Activated naive CD8-positive, alpha-beta T cell treated with anti-CD3 and anti-CD28 coated beads, Interleukin-2, amount 10 ng/mL, durations not matched to agents 7 days and 5 days (primary cell): ENCODE data around the gene IMPA2. TPM values are rescaled to one million over a fixed set of nuclear protein-coding genes. Genes with fewer than 3 reads are reported as not detected.

Experiments used
- ATAC-seq: fragments of 150-1000 bp; cut with Tn5 transposase; one replicate; pipeline ENCODE4 v1.10.0; 2021; ENCODE audit warnings: low read depth, moderate library complexity
- POLR2A ChIA-PET: fragments of 350-600 bp; sonication (Branson Sonifier 250); formaldehyde crosslinking; loops from one replicate; lab custom pipeline; 2021; ENCODE audit warnings: antibody characterized with exemption; lab: Charles Lee
- DNase-seq: peaks from one replicate; pipeline ENCODE4 v3.0.0; 2021
- H3K27ac Mint-ChIP-seq: one replicate; pipeline ENCODE4 v1.8.0; 2022; ENCODE audit warnings: mild to moderate bottlenecking, mixed read lengths
- H3K27me3 Mint-ChIP-seq: one replicate; pipeline ENCODE4 v1.8.0; 2022; ENCODE audit warnings: mild to moderate bottlenecking, moderate library complexity, mixed read lengths
- H3K36me3 Mint-ChIP-seq: one replicate; pipeline ENCODE4 v1.8.0; 2021; ENCODE audit warnings: mild to moderate bottlenecking, mixed read lengths
- H3K4me1 Mint-ChIP-seq: one replicate; pipeline ENCODE4 v1.8.0; 2021; ENCODE audit warnings: mixed read lengths
- H3K4me3 Mint-ChIP-seq: one replicate; pipeline ENCODE4 v1.8.0; 2022; ENCODE audit warnings: mild to moderate bottlenecking, moderate library complexity, mixed read lengths
- H3K9me3 Mint-ChIP-seq: one replicate; pipeline ENCODE4 v1.8.0; 2021; ENCODE audit warnings: mixed read lengths
- total RNA-seq, 2 experiments: library from RNA; stranded (reverse); gene quantifications; one replicate each; pipeline ENCODE4 v1.2.3, GENCODE V29; 2021

The IMPA2 gene
- total RNA-seq, 2 experiments from 2014 or later, result 12.5 to 15.4 TPM

- Mint-ChIP-seq H3K27ac (no peak overlapping the region), H3K9me3 (no peaks in the 10 kb centered on the region), H3K27me3 (peaks cover 8% of the 10 kb centered on the region), H3K36me3 (no peaks in the 10 kb centered on the region), H3K4me3 (no peak overlapping the region), H3K4me1 (no peaks in the 10 kb centered on the region)
- ATAC-seq (no peak), DNase-seq (no peak)
- POLR2A ChIA-PET, result no interaction called here
These were observed 72.0 kb downstream of the IMPA2 start for GRCh38 chr18:12053289-12053688.

GRCh38 chr18:12056034-12056883 is 75.0 kb downstream of the IMPA2 start:
- H3K27me3 Mint-ChIP-seq, result peaks cover 8% of the 10 kb centered on the region
- POLR2A ChIA-PET, result no interaction called here
- H3K4me1 Mint-ChIP-seq, result no peaks in the 10 kb centered on the region
- no peak for ATAC-seq
- no peaks in the 10 kb centered on the region for H3K36me3 Mint-ChIP-seq
- no peak overlapping the region for H3K4me3 Mint-ChIP-seq
- H3K27ac Mint-ChIP-seq, result no peak overlapping the region
- no peak for DNase-seq
- H3K9me3 Mint-ChIP-seq, result no peaks in the 10 kb centered on the region

GRCh38 chr18:12056884-12057402 is 75.6 kb downstream of the IMPA2 start:
- Mint-ChIP-seq H3K9me3 (no peaks in the 10 kb centered on the region), H3K36me3 (no peaks in the 10 kb centered on the region), H3K4me3 (no peak overlapping the region), H3K4me1 (no peaks in the 10 kb centered on the region), H3K27ac (no peak overlapping the region), H3K27me3 (peaks cover 8% of the 10 kb centered on the region)
- no peak for DNase-seq
- no peak for ATAC-seq
- POLR2A ChIA-PET, result no interaction called here

GRCh38 chr18:12057419-12058039 is 76.2 kb downstream of the IMPA2 start:
- POLR2A ChIA-PET, result no interaction called here
- no peaks in the 10 kb centered on the region for H3K4me1 Mint-ChIP-seq
- no peak for ATAC-seq
- H3K27ac Mint-ChIP-seq, result no peak overlapping the region
- H3K27me3 Mint-ChIP-seq, result peaks cover 6% of the 10 kb centered on the region
- H3K4me3 Mint-ChIP-seq, result no peak overlapping the region
- H3K9me3 Mint-ChIP-seq, result no peaks in the 10 kb centered on the region
- H3K36me3 Mint-ChIP-seq, result no peaks in the 10 kb centered on the region
- DNase-seq, result no peak

GRCh38 chr18:12059334-12060181 is 78.3 kb downstream of the IMPA2 start:
- H3K27ac Mint-ChIP-seq, result no peak overlapping the region
- no peaks in the 10 kb centered on the region for H3K36me3 Mint-ChIP-seq
- DNase-seq (no peak), ATAC-seq (no peak)
- POLR2A ChIA-PET, result no interaction called here
- no peaks in the 10 kb centered on the region for H3K4me1 Mint-ChIP-seq
- no peaks in the 10 kb centered on the region for H3K27me3 Mint-ChIP-seq
- no peaks in the 10 kb centered on the region for H3K9me3 Mint-ChIP-seq
- no peak overlapping the region for H3K4me3 Mint-ChIP-seq

- H3K4me1 Mint-ChIP-seq, result no peaks in the 10 kb centered on the region
- ATAC-seq, result no peak
- DNase-seq, result no peak
- POLR2A ChIA-PET, result no interaction called here
- H3K4me3 Mint-ChIP-seq, result no peak overlapping the region
- H3K27me3 Mint-ChIP-seq, result no peaks in the 10 kb centered on the region
- no peaks in the 10 kb centered on the region for H3K36me3 Mint-ChIP-seq
- H3K27ac Mint-ChIP-seq, result no peak overlapping the region
- H3K9me3 Mint-ChIP-seq, result no peaks in the 10 kb centered on the region
These were observed 79.0 kb downstream of the IMPA2 start for GRCh38 chr18:12060182-12060870.

GRCh38 chr18:12061685-12062084 is 80.4 kb downstream of the IMPA2 start:
- H3K4me1 Mint-ChIP-seq, result no peaks in the 10 kb centered on the region
- no peaks in the 10 kb centered on the region for H3K9me3 Mint-ChIP-seq
- H3K36me3 Mint-ChIP-seq, result no peaks in the 10 kb centered on the region
- no peaks in the 10 kb centered on the region for H3K27me3 Mint-ChIP-seq
- ATAC-seq, result no peak
- DNase-seq, result no peak
- H3K27ac Mint-ChIP-seq, result no peak overlapping the region
- POLR2A ChIA-PET, result no interaction called here
- H3K4me3 Mint-ChIP-seq, result no peak overlapping the region

- H3K4me1 Mint-ChIP-seq, result no peaks in the 10 kb centered on the region
- ATAC-seq (no peak), DNase-seq (no peak)
- no peaks in the 10 kb centered on the region for H3K27me3 Mint-ChIP-seq
- no peaks in the 10 kb centered on the region for H3K36me3 Mint-ChIP-seq
- H3K9me3 Mint-ChIP-seq, result no peaks in the 10 kb centered on the region
- H3K27ac Mint-ChIP-seq, result no peak overlapping the region
- H3K4me3 Mint-ChIP-seq, result no peak overlapping the region
- POLR2A ChIA-PET, result no interaction called here
These were observed 81.7 kb downstream of the IMPA2 start for GRCh38 chr18:12062974-12063373.

- ATAC-seq, result no peak
These were observed 82.9 kb downstream of the IMPA2 start for GRCh38 chr18:12064086-12064763.

GRCh38 chr18:12065397-12065796 is 84.1 kb downstream of the IMPA2 start:
- ATAC-seq (no peak), DNase-seq (no peak)
- Mint-ChIP-seq H3K27ac (no peak overlapping the region), H3K27me3 (peaks cover 8% of the 10 kb centered on the region), H3K4me3 (no peak overlapping the region), H3K4me1 (no peaks in the 10 kb centered on the region), H3K9me3 (no peaks in the 10 kb centered on the region), H3K36me3 (no peaks in the 10 kb centered on the region)
- POLR2A ChIA-PET, result no interaction called here

More at GRCh38 chr18:12064086-12064763, 82.9 kb downstream of the IMPA2 start:
- H3K36me3 Mint-ChIP-seq, result no peaks in the 10 kb centered on the region
- H3K4me1 Mint-ChIP-seq, result no peaks in the 10 kb centered on the region
- H3K4me3 Mint-ChIP-seq, result no peak overlapping the region
- DNase-seq, result no peak
- no peak overlapping the region for H3K27ac Mint-ChIP-seq
- H3K27me3 Mint-ChIP-seq, result peaks cover 4% of the 10 kb centered on the region
- no peaks in the 10 kb centered on the region for H3K9me3 Mint-ChIP-seq
- POLR2A ChIA-PET, result no interaction called here

GRCh38 chr18:12066910-12067511 is 85.7 kb downstream of the IMPA2 start:
- peaks cover 16% of the 10 kb centered on the region for H3K27me3 Mint-ChIP-seq
- DNase-seq (no peak), ATAC-seq (no peak)
- H3K36me3 Mint-ChIP-seq, result no peaks in the 10 kb centered on the region
- H3K9me3 Mint-ChIP-seq, result no peaks in the 10 kb centered on the region
- H3K4me1 Mint-ChIP-seq, result no peaks in the 10 kb centered on the region
- H3K27ac Mint-ChIP-seq, result no peak overlapping the region
- H3K4me3 Mint-ChIP-seq, result no peak overlapping the region
- POLR2A ChIA-PET, result no interaction called here

- DNase-seq (no peak), ATAC-seq (no peak)
- Mint-ChIP-seq H3K27me3 (peaks cover 16% of the 10 kb centered on the region), H3K9me3 (no peaks in the 10 kb centered on the region), H3K27ac (no peak overlapping the region), H3K4me1 (no peaks in the 10 kb centered on the region), H3K36me3 (no peaks in the 10 kb centered on the region), H3K4me3 (no peak overlapping the region)
- POLR2A ChIA-PET, result no interaction called here
These were observed 86.4 kb downstream of the IMPA2 start for GRCh38 chr18:12067671-12068070.
